GM23338 (cell line): ENCODE data around the gene IRGC. TPM values are rescaled to one million over a fixed set of nuclear protein-coding genes. Genes with fewer than 3 reads are reported as not detected.

Experiments
- ATAC-seq: fragments of 200-7000 bp; cut with Tn5 transposase; 3 replicates; pipeline ENCODE4 v1.9.1; 2020
- DNase-seq: peaks from one replicate; pipeline ENCODE4 v3.0.0-alpha.2; 2015; ENCODE audit warnings: low spot score
- H2AFZ ChIP-seq: fragments of 200-600 bp; sonication (generic); 2 replicates; pipeline ENCODE4 v1.8.0; 2016; ENCODE audit warnings: antibody characterized with exemption, mild to moderate bottlenecking, moderate library complexity
- H3F3A ChIP-seq: fragments of 200-600 bp; sonication (generic); replicated peaks from 2 replicates; pipeline ENCODE4 v1.8.0; 2017; ENCODE audit warnings: antibody characterized with exemption, mixed run types, low read depth
- H3K27ac ChIP-seq: fragments of 200-600 bp; sonication (generic); 2 replicates; pipeline ENCODE4 v1.6.1; 2016; ENCODE audit warnings: low read depth
- H3K27me3 ChIP-seq: fragments of 200-600 bp; sonication (generic); 2 replicates; pipeline ENCODE4 v1.8.0; 2016; ENCODE audit warnings: mild to moderate bottlenecking, mixed run types, moderate library complexity; ENCODE audit not compliant: insufficient read depth
- H3K36me3 ChIP-seq: fragments of 200-600 bp; sonication (generic); 2 replicates; pipeline ENCODE4 v1.8.0; 2016; ENCODE audit warnings: mild to moderate bottlenecking; ENCODE audit not compliant: insufficient read depth
- H3K4me1 ChIP-seq: fragments of 200-600 bp; sonication (generic); 2 replicates; pipeline ENCODE4 v1.8.0; 2016; ENCODE audit warnings: mild to moderate bottlenecking, moderate library complexity; ENCODE audit not compliant: insufficient read depth
- H3K4me2 ChIP-seq: fragments of 200-600 bp; sonication (generic); 2 replicates; pipeline ENCODE4 v1.7.1; 2017; ENCODE audit warnings: mixed run types
- H3K4me3 ChIP-seq: fragments of 200-600 bp; sonication (generic); 2 replicates; pipeline ENCODE4 v1.6.1; 2016; ENCODE audit warnings: mixed run types
- H3K79me2 ChIP-seq: fragments of 200-600 bp; sonication (generic); replicated peaks from 2 replicates; pipeline ENCODE4 v1.8.0; 2017; ENCODE audit warnings: mild to moderate bottlenecking; ENCODE audit not compliant: insufficient read depth
- H3K9me2 ChIP-seq: fragments of 200-600 bp; sonication (generic); 2 replicates; pipeline ENCODE4 v1.8.0; 2017; ENCODE audit not compliant: insufficient read depth
- H4K20me1 ChIP-seq: fragments of 200-600 bp; sonication (generic); replicated peaks from 2 replicates; pipeline ENCODE4 v1.8.0; 2017; ENCODE audit warnings: mild to moderate bottlenecking; ENCODE audit not compliant: insufficient read depth
- H3K27ac Mint-ChIP-seq: 2 replicates; pipeline ENCODE4 v1.8.0; 2020; ENCODE audit warnings: inconsistent platforms, mild to moderate bottlenecking, moderate library complexity, mixed read lengths
- H3K27me3 Mint-ChIP-seq: 3 replicates; pipeline ENCODE4 v1.8.0; 2022; ENCODE audit warnings: low read depth, mild to moderate bottlenecking, moderate library complexity, mixed read lengths, inconsistent platforms; ENCODE audit not compliant: insufficient read depth, poor library complexity
- H3K36me3 Mint-ChIP-seq: 3 replicates; pipeline ENCODE4 v1.8.0; 2021; ENCODE audit warnings: low read depth, mild to moderate bottlenecking, inconsistent platforms, moderate library complexity, mixed read lengths
- H3K4me1 Mint-ChIP-seq: 3 replicates; pipeline ENCODE4 v1.8.0; 2020; ENCODE audit warnings: mild to moderate bottlenecking, inconsistent platforms, mixed read lengths
- H3K4me3 Mint-ChIP-seq: 3 replicates; pipeline ENCODE4 v1.8.0; 2021; ENCODE audit warnings: moderate library complexity, mild to moderate bottlenecking, inconsistent platforms, mixed read lengths
- H3K9me3 Mint-ChIP-seq: 3 replicates; pipeline ENCODE4 v1.8.0; 2020; ENCODE audit warnings: moderate library complexity, mild to moderate bottlenecking, inconsistent platforms, mixed read lengths
- CTCF ChIP-seq, 2 experiments: fragments of 200-600 bp in 1 of 2; sonication (generic) in 1 of 2; conservative IDR thresholded peaks; 2 replicates each; pipeline versions ENCODE4 v1.5.1 to v1.6.1; 2016 to 2017; ENCODE audit warnings: antibody characterized with exemption in 2 of 2, low read depth in 2 of 2, mild to moderate bottlenecking in 2 of 2, moderate library complexity in 1 of 2
- EZH2phosphoT487 ChIP-seq: fragments of 200-600 bp; sonication (generic); IDR thresholded peaks from one replicate; pipeline ENCODE4 v1.8.1; 2018; ENCODE audit warnings: antibody characterized with exemption; ENCODE audit not compliant: unreplicated experiment
- JUNB ChIP-seq: IDR thresholded peaks from one replicate; pipeline ENCODE4 v1.6.1; 2016; ENCODE audit warnings: antibody characterized with exemption; ENCODE audit not compliant: unreplicated experiment
- NANOG ChIP-seq: IDR thresholded peaks from 2 replicates; pipeline ENCODE4 v1.6.1; 2016; ENCODE audit warnings: antibody characterized with exemption, borderline replicate concordance
- STAT1 ChIP-seq: IDR thresholded peaks from one replicate; pipeline ENCODE4 v1.6.1; 2016; ENCODE audit warnings: antibody characterized with exemption; ENCODE audit not compliant: unreplicated experiment
- ZNF114 ChIP-seq: fragments of 250-450 bp; sonication (Bioruptor Pico); IDR thresholded peaks from 2 replicates; pipeline ENCODE4 v1.5.0; 2020; ENCODE audit warnings: mild to moderate bottlenecking, moderate library complexity
- ZNF331 ChIP-seq: fragments of 250-450 bp; sonication (Bioruptor Pico); IDR thresholded peaks from 2 replicates; pipeline ENCODE4 v1.5.0; 2020; ENCODE audit warnings: low read depth, mild to moderate bottlenecking, moderate library complexity
- ZNF462 ChIP-seq: fragments of 250-450 bp; sonication (Bioruptor Pico); IDR thresholded peaks from 2 replicates; pipeline ENCODE4 v1.5.0; 2020; ENCODE audit warnings: mild to moderate bottlenecking, moderate library complexity
- polyA plus RNA-seq: library from polyadenylated mRNA; unstranded; fragments of >200 nt; fragmentation: Nextera tagmentation; extraction: Ambion mirVana; gene quantifications from 2 replicates; pipeline ENCODE4 v1.2.1, GENCODE V29; 2016
- total RNA-seq: library from RNA; depleted of rRNA; stranded (reverse); fragments of >200 nt; shearing (Covaris generic); gene quantifications from 2 replicates; pipeline ENCODE4 v1.2.3, GENCODE V29; 2014
- TF ChIP-seq, protein P1 (sequence below): IDR thresholded peaks from one replicate; pipeline ENCODE4 v1.6.1; 2018; ENCODE audit warnings: antibody characterized with exemption; ENCODE audit not compliant: unreplicated experiment
- TF ChIP-seq, protein P2 (sequence below): IDR thresholded peaks from 2 replicates; pipeline ENCODE4 v1.6.1; 2016; ENCODE audit warnings: antibody characterized with exemption

IRGC gene
- total and polyA plus RNA-seq, 2 experiments from 2014 or later: not detected

GRCh38 chr19:43692877-43693276, 23.0 kb upstream of the IRGC start:
- Histone ChIP-seq H3K4me3 (no peak overlapping the region), H4K20me1 (no peaks in the 10 kb centered on the region), H3F3A (no peaks in the 10 kb centered on the region), H3K79me2 (no peaks in the 10 kb centered on the region), H3K36me3 (no peaks in the 10 kb centered on the region), H3K4me1 (no peaks in the 10 kb centered on the region), H3K27ac (no peak overlapping the region), H3K4me2 (no peak overlapping the region), H3K27me3 (0 out of 2 replicates have a peak, but pooled peaks cover under 1% of the 10 kb centered on the region), H2AFZ (no peak overlapping the region), H3K9me2 (no peaks in the 10 kb centered on the region)
- H3K4me1 Mint-ChIP-seq: no peaks in the 10 kb centered on the region
- no peak for DNase-seq
- no peaks in the 10 kb centered on the region for H3K36me3 Mint-ChIP-seq
- no peak for ATAC-seq
- no peak overlapping the region for H3K4me3 Mint-ChIP-seq
- TF ChIP-seq ZNF331: no peak
- TF ChIP-seq, protein P1, sequence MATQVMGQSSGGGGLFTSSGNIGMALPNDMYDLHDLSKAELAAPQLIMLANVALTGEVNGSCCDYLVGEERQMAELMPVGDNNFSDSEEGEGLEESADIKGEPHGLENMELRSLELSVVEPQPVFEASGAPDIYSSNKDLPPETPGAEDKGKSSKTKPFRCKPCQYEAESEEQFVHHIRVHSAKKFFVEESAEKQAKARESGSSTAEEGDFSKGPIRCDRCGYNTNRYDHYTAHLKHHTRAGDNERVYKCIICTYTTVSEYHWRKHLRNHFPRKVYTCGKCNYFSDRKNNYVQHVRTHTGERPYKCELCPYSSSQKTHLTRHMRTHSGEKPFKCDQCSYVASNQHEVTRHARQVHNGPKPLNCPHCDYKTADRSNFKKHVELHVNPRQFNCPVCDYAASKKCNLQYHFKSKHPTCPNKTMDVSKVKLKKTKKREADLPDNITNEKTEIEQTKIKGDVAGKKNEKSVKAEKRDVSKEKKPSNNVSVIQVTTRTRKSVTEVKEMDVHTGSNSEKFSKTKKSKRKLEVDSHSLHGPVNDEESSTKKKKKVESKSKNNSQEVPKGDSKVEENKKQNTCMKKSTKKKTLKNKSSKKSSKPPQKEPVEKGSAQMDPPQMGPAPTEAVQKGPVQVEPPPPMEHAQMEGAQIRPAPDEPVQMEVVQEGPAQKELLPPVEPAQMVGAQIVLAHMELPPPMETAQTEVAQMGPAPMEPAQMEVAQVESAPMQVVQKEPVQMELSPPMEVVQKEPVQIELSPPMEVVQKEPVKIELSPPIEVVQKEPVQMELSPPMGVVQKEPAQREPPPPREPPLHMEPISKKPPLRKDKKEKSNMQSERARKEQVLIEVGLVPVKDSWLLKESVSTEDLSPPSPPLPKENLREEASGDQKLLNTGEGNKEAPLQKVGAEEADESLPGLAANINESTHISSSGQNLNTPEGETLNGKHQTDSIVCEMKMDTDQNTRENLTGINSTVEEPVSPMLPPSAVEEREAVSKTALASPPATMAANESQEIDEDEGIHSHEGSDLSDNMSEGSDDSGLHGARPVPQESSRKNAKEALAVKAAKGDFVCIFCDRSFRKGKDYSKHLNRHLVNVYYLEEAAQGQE: no peak
- H3K9me3 Mint-ChIP-seq: peaks cover 19% of the 10 kb centered on the region
- H3K27ac Mint-ChIP-seq: no peak overlapping the region
- H3K27me3 Mint-ChIP-seq: peaks cover 4% of the 10 kb centered on the region

- H4K20me1 ChIP-seq: no peaks in the 10 kb centered on the region
- no peak for ATAC-seq
- no peak for TF ChIP-seq EZH2phosphoT487
- no peak for TF ChIP-seq CTCF (conservative IDR thresholded peaks at IDR 0.05; ENCODE audit: low read depth in 2 of 2)
- no peak for TF ChIP-seq ZNF462
- TF ChIP-seq NANOG: no peak
- TF ChIP-seq JUNB: no peak
- TF ChIP-seq ZNF114: no peak
- no peak for TF ChIP-seq STAT1
- no peak for TF ChIP-seq ZNF331
- TF ChIP-seq, protein P2, sequence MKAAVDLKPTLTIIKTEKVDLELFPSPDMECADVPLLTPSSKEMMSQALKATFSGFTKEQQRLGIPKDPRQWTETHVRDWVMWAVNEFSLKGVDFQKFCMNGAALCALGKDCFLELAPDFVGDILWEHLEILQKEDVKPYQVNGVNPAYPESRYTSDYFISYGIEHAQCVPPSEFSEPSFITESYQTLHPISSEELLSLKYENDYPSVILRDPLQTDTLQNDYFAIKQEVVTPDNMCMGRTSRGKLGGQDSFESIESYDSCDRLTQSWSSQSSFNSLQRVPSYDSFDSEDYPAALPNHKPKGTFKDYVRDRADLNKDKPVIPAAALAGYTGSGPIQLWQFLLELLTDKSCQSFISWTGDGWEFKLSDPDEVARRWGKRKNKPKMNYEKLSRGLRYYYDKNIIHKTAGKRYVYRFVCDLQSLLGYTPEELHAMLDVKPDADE: no peak
Observed at GRCh38 chr19:43694553-43694952, 21.3 kb upstream of the IRGC start.

More at GRCh38 chr19:43694553-43694952, 21.3 kb upstream of the IRGC start:
- DNase-seq: no peak
- Mint-ChIP-seq H3K4me1 (no peaks in the 10 kb centered on the region), H3K9me3 (peaks cover 19% of the 10 kb centered on the region), H3K4me3 (no peak overlapping the region), H3K36me3 (no peaks in the 10 kb centered on the region), H3K27me3 (peaks cover 14% of the 10 kb centered on the region), H3K27ac (no peak overlapping the region)
- Histone ChIP-seq H3K4me3 (no peak overlapping the region), H3F3A (no peaks in the 10 kb centered on the region), H3K27me3 (peaks cover 16% of the 10 kb centered on the region), H3K27ac (no peak overlapping the region), H3K36me3 (no peaks in the 10 kb centered on the region), H2AFZ (no peak overlapping the region), H3K79me2 (no peaks in the 10 kb centered on the region), H3K4me2 (no peak overlapping the region), H3K9me2 (no peaks in the 10 kb centered on the region), H3K4me1 (no peaks in the 10 kb centered on the region)
